A375 (cell line): Measurements from ENCODE around the gene MARCHF11. TPM values are rescaled to one million over a fixed set of nuclear protein-coding genes. Genes with fewer than 3 reads are reported as not detected.
A peak's percentile ranks its signal among the peaks of the same experiment; 100 is the strongest.

Experiments
- small RNA-seq: library from RNA; depleted of rRNA; stranded (forward); fragments of <200 nt; gene quantifications from one replicate; pipeline ENCODE3, GENCODE V24; 2014
- total RNA-seq: library from RNA; depleted of rRNA; stranded (reverse); fragments of >200 nt; shearing (Covaris generic); gene quantifications from 2 replicates; pipeline ENCODE4 v1.2.3, GENCODE V29; 2014; rRNA removed

The MARCHF11 gene
- not detected in 2 replicates for total RNA-seq

GRCh38 chr5:16179511-16179935, at the start of gene MARCHF11:
Gene MARCHF11, minus strand, starts transcription at chr5:16179791. Its CDS starts 216 bp downstream, at chr5:16179575.

Small RNA genes lying within 50 kb of the gene (small RNA-seq; reads per million reads assigned to genes)
- gene RNA5SP178: 1.2 reads per million, percentile 59 among the genes with 10 or more reads in this experiment
